H1 (cell line): Measurements from ENCODE around the gene SIRT5. TPM values are rescaled to one million over a fixed set of nuclear protein-coding genes. Genes with fewer than 3 reads are reported as not detected.

Experiments used
- BCL11A ChIP-seq, 2 experiments: IDR thresholded peaks; one replicate each; pipeline ENCODE4 v1.6.1; 2011; ENCODE audit warnings: low read depth in 2 of 2, low read length in 2 of 2, mild to moderate bottlenecking in 2 of 2
- FOSL1 ChIP-seq: IDR thresholded peaks from 2 replicates; pipeline ENCODE4 v1.6.1; 2011; ENCODE audit warnings: mild to moderate bottlenecking, low read depth, low read length, moderate library complexity; ENCODE audit not compliant: insufficient read depth
- GABPA ChIP-seq: IDR thresholded peaks from 2 replicates; pipeline ENCODE4 v1.6.1; 2011; ENCODE audit warnings: mild to moderate bottlenecking, low read length, moderate library complexity, borderline replicate concordance; ENCODE audit not compliant: insufficient read depth
- JUND ChIP-seq: IDR thresholded peaks from 2 replicates; pipeline ENCODE4 v1.6.1; 2011; ENCODE audit warnings: mild to moderate bottlenecking, improper control_type of control experiment, low read length
- POLR2A ChIP-seq, 2 experiments: IDR thresholded peaks; 1 replicate in 1 of 2; 2 replicates in 1 of 2; pipeline ENCODE4 v1.6.1; 2011; ENCODE audit warnings: low read depth in 2 of 2, low read length in 2 of 2, mild to moderate bottlenecking in 2 of 2; ENCODE audit errors: control extremely low read depth in 1 of 2
- SRF ChIP-seq: IDR thresholded peaks from 2 replicates; pipeline ENCODE4 v1.6.1; 2011; ENCODE audit warnings: mild to moderate bottlenecking, low read depth, low read length, moderate library complexity
- polyA plus RNA-seq, 7 experiments: library from polyadenylated mRNA; depleted of rRNA in 3 of 7; stranded (reverse) in 5 of 7; unstranded in 2 of 7; fragments of >200 nt in 5 of 7; fragments of 200-250 nt in 2 of 7; gene quantifications; 1 replicate in 5 of 7; 2 replicates in 1 of 7; 4 replicates in 1 of 7; pipeline versions ENCODE4 v1.2.1 to v1.2.3, GENCODE V29; 2011 to 2013; ENCODE audit warnings: missing spikeins in 2 of 7, mixed read lengths in 2 of 7
- total RNA-seq: library from RNA; stranded (reverse); fragmentation: NEBNext Ultra II Directional; extraction: Animal tissue kit (Norgen Biotek cat#: 25700); gene quantifications from 2 replicates; pipeline ENCODE4 v1.2.1, GENCODE V29; 2021
- TF ChIP-seq, protein P1 (sequence below): IDR thresholded peaks from 2 replicates; pipeline ENCODE4 v1.6.1; 2012; ENCODE audit warnings: inconsistent platforms
- TF ChIP-seq, protein P2 (sequence below): IDR thresholded peaks from 2 replicates; pipeline ENCODE4 v1.6.1; 2012; ENCODE audit warnings: inconsistent platforms

Gene SIRT5
- total and polyA plus RNA-seq, 2 of the 8 experiments (the other 6 are each of a cell fraction or from before 2014, with no cell fraction given), result 7.4 to 14.7 TPM

DNA sequence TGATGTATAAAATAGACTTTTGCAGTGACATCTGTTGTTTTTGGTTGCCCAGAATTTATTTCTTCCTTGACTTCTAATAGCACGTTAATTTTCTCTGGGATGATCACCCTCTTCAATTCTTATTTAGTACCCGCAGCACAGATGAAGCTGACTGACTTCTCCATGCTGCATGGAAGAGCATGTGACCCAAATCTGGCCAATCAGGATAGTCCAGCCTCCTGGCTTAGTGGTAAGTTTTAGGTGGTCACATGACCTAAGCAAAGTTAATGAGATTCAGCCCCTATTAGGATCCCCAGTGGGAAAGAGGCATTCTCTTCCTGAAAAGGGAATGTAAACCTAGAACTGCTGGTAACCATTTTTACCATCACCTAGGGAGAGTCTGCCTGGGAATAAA, 13.8 kb upstream of the SIRT5 start (continued):
- TF ChIP-seq, protein P1, sequence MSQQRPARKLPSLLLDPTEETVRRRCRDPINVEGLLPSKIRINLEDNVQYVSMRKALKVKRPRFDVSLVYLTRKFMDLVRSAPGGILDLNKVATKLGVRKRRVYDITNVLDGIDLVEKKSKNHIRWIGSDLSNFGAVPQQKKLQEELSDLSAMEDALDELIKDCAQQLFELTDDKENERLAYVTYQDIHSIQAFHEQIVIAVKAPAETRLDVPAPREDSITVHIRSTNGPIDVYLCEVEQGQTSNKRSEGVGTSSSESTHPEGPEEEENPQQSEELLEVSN, result peak; percentile 76; the same call in 1 of the 2 replicates
- TF ChIP-seq FOSL1 (no peak), BCL11A (IDR thresholded peaks at IDR 0.05; ENCODE audit: low read depth in 2 of 2, low read length in 2 of 2) (no peak), JUND (no peak), SRF (no peak), GABPA (no peak), POLR2A (IDR thresholded peaks at IDR 0.05; ENCODE audit: control extremely low read depth in 1 of 2, low read depth in 2 of 2, low read length in 2 of 2) (no peak)
- TF ChIP-seq, protein P2, sequence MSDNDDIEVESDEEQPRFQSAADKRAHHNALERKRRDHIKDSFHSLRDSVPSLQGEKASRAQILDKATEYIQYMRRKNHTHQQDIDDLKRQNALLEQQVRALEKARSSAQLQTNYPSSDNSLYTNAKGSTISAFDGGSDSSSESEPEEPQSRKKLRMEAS, result peak; percentile 83
